HG03103 (cell line): ENCODE data around the gene RDX.
A peak's percentile ranks its signal among the peaks of the same experiment; 100 is the strongest.

Experiments
- ATAC-seq: cut with Tn5 transposase; IDR thresholded peaks from one replicate; pipeline ENCODE4 v1.9.1; 2021; ENCODE audit warnings: low read depth; ENCODE audit not compliant: unreplicated experiment

Gene RDX

GRCh38 chr11:110176366-110177085 lies 119.9 kb downstream of the RDX start:
- ATAC-seq = no peak

- no peak for ATAC-seq
Measured at GRCh38 chr11:110174645-110175310, 121.6 kb downstream of the RDX start.

GRCh38 chr11:110173811-110174644 lies 122.4 kb downstream of the RDX start:
- peak; percentile 57 for ATAC-seq

GRCh38 chr11:110172468-110173065 lies 123.8 kb downstream of the RDX start:
- no peak for ATAC-seq

GRCh38 chr11:110169738-110170137 lies 126.7 kb downstream of the RDX start:
- no peak for ATAC-seq

GRCh38 chr11:110168033-110168803 lies 128.2 kb downstream of the RDX start:
- ATAC-seq = no peak

- ATAC-seq = no peak
Measured at GRCh38 chr11:110165039-110165925, 131.1 kb downstream of the RDX start.

GRCh38 chr11:110162216-110162615 lies 134.2 kb downstream of the RDX start:
- no peak for ATAC-seq

- ATAC-seq = no peak
Measured at GRCh38 chr11:110161061-110161460, 135.4 kb downstream of the RDX start.

GRCh38 chr11:110160437-110160836 lies 136.0 kb downstream of the RDX start:
- ATAC-seq = no peak

- ATAC-seq = no peak
Measured at GRCh38 chr11:110160016-110160415, 136.4 kb downstream of the RDX start.

- ATAC-seq = no peak
Measured at GRCh38 chr11:110159476-110159875, 136.9 kb downstream of the RDX start.

- ATAC-seq = no peak
Measured at GRCh38 chr11:110158317-110159200, 137.9 kb downstream of the RDX start.

GRCh38 chr11:110156503-110156902 lies 139.9 kb downstream of the RDX start:
- no peak for ATAC-seq

GRCh38 chr11:110153474-110153873 lies 142.9 kb downstream of the RDX start:
- no peak for ATAC-seq

GRCh38 chr11:110152199-110152598 lies 144.2 kb downstream of the RDX start:
- no peak for ATAC-seq

- peak; percentile 42 for ATAC-seq
Measured at GRCh38 chr11:110148775-110149744, 147.4 kb downstream of the RDX start.
